Central memory CD4-positive, alpha-beta T cell (primary cell): ENCODE results near the gene DDX27.

Experiments used
- DNase-seq: peaks from one replicate; pipeline ENCODE4 v3.0.0; 2022

DDX27 gene

GRCh38 chr20:49278818-49279676 lies 59.8 kb downstream of the DDX27 start:
- DNase-seq, result no peak

GRCh38 chr20:49279677-49280462 lies 60.7 kb downstream of the DDX27 start:
- DNase-seq, result no peak

- DNase-seq, result no peak
These were observed 61.3 kb downstream of the DDX27 start for GRCh38 chr20:49280463-49281058.

GRCh38 chr20:49281059-49281912 lies 62.1 kb downstream of the DDX27 start:
- no peak for DNase-seq

- DNase-seq, result no peak
These were observed 62.8 kb downstream of the DDX27 start for GRCh38 chr20:49281913-49282467.

- DNase-seq, result no peak
These were observed 63.5 kb downstream of the DDX27 start for GRCh38 chr20:49282584-49283171.

GRCh38 chr20:49283176-49283702 lies 64.0 kb downstream of the DDX27 start:
- DNase-seq, result no peak

- DNase-seq, result no peak
These were observed 64.7 kb downstream of the DDX27 start for GRCh38 chr20:49283703-49284625.

- no peak for DNase-seq
These were observed 65.6 kb downstream of the DDX27 start for GRCh38 chr20:49284818-49285217.

GRCh38 chr20:49285233-49285668 lies 66.0 kb downstream of the DDX27 start:
- no peak for DNase-seq

- no peak for DNase-seq
These were observed 66.7 kb downstream of the DDX27 start for GRCh38 chr20:49285813-49286494.

- no peak for DNase-seq
These were observed 67.7 kb downstream of the DDX27 start for GRCh38 chr20:49286689-49287551.

GRCh38 chr20:49287555-49288249 lies 68.5 kb downstream of the DDX27 start:
- no peak for DNase-seq

GRCh38 chr20:49288250-49288751 lies 69.1 kb downstream of the DDX27 start:
- DNase-seq, result no peak

- no peak for DNase-seq
These were observed 69.8 kb downstream of the DDX27 start for GRCh38 chr20:49288784-49289696.

GRCh38 chr20:49290608-49291191 lies 71.5 kb downstream of the DDX27 start:
- no peak for DNase-seq
